ENCODE results near the gene LRBA. TPM values are rescaled to one million over a fixed set of nuclear protein-coding genes. Genes with fewer than 3 reads are reported as not detected.

The LRBA gene
- total and polyA plus RNA-seq, 2 donors (not counting 3 experiments of a cell fraction or from before 2014, with no cell fraction given): 18.0 to 35.1 TPM

DNA sequence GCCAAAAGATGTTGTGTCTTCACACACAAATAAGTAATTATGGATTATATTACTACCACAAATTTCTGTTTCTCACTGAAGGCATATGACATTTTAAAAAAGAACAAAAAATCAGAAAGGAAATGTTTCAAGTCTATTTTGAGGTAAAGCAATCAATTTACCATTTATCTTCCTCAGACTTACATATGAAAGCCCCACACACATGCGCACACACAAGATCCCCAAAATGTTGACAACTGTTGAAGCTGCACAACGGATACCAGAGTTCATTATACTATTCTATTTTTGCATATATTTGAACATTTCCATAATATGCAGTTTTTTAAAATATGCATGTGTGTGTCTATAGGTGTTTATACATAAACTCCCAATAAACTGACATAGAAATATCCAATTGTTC lies 2.7 kb downstream of the LRBA start:
- dilution Hi-C loops (cut with MboI; ENCODE audit: extremely low pct_ligation_motif_present, low sequenced_read_pairs) (no loop called here), intact Hi-C loops (cut with micrococcal nuclease) (loop anchor here (5.0 kb wide), 2 partner anchors 50 to 1670 kb away; no protein-coding TSS in a partner anchor)
- H3K27ac ChIP-seq (ENCODE audit: insufficient read depth, low read depth, low read length): no peak overlapping the region
- no peaks in the 10 kb centered on the region for H3K9me3 ChIP-seq (replicated peaks; ENCODE audit: control insufficient read depth, insufficient read depth, low read length)
- CTCF ChIA-PET: interaction anchor here (1.0 to 1.5 kb wide), 2 partner anchors 51 to 104 kb away, joined by 3 to 5 read pairs; no protein-coding TSS in a partner anchor
- no peak overlapping the region for H2AFZ ChIP-seq (ENCODE audit: low read depth, low read length)
- DNase-seq (ENCODE audit: low read depth, low spot score): no peak
- no TSS peak for BruUV-seq (replicated peaks)
- H3K9me1 ChIP-seq (replicated peaks; ENCODE audit: control insufficient read depth, extremely low read depth, insufficient read depth, low read length): no peaks in the 10 kb centered on the region
- no peak for FAIRE-seq
- no peak overlapping the region for H3K4me3 ChIP-seq (replicated peaks in 1 of 3; ENCODE audit: insufficient read depth in 1 of 3, low read depth in 1 of 3, low read length in 3 of 3)
- POLR2A ChIA-PET: no interaction called here
- H3K4me2 ChIP-seq (ENCODE audit: insufficient read depth, low read length): peak overlapping the region; percentile 78
- H3K79me2 ChIP-seq (ENCODE audit: control insufficient read depth, insufficient read depth, low read length): peaks cover 23% of the 10 kb centered on the region
- peaks cover 19% of the 10 kb centered on the region for H3K4me1 ChIP-seq (ENCODE audit: control insufficient read depth, extremely low read depth, insufficient read depth, low read length)
- TF ChIP-seq, protein P1, sequence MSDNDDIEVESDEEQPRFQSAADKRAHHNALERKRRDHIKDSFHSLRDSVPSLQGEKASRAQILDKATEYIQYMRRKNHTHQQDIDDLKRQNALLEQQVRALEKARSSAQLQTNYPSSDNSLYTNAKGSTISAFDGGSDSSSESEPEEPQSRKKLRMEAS (IDR thresholded peaks at IDR 0.05; ENCODE audit: insufficient read depth, insufficient read length): no peak
- TF ChIP-seq JUN (IDR thresholded peaks at IDR 0.05; ENCODE audit: borderline replicate concordance, insufficient read depth, insufficient read length, low read depth) (no peak), FOS (IDR thresholded peaks at IDR 0.05; ENCODE audit: borderline replicate concordance, insufficient read depth, low read length) (no peak), POLR2A (IDR thresholded peaks at IDR 0.05; ENCODE audit: low read depth, low read length) (no peak), MYC (IDR thresholded peaks at IDR 0.05; ENCODE audit: low read depth, low read length) (no peak), POLR2AphosphoS5 (IDR thresholded peaks at IDR 0.05; ENCODE audit: insufficient read depth, low read depth, low read length) (no peak), GATA2 (IDR thresholded peaks at IDR 0.05; ENCODE audit: insufficient read depth, insufficient read length, low read depth, low read length) (no peak), EZH2 (IDR thresholded peaks at IDR 0.05; ENCODE audit: borderline replicate concordance, low read depth, low read length, severe bottlenecking) (no peak)
- TF ChIP-seq, protein P2, sequence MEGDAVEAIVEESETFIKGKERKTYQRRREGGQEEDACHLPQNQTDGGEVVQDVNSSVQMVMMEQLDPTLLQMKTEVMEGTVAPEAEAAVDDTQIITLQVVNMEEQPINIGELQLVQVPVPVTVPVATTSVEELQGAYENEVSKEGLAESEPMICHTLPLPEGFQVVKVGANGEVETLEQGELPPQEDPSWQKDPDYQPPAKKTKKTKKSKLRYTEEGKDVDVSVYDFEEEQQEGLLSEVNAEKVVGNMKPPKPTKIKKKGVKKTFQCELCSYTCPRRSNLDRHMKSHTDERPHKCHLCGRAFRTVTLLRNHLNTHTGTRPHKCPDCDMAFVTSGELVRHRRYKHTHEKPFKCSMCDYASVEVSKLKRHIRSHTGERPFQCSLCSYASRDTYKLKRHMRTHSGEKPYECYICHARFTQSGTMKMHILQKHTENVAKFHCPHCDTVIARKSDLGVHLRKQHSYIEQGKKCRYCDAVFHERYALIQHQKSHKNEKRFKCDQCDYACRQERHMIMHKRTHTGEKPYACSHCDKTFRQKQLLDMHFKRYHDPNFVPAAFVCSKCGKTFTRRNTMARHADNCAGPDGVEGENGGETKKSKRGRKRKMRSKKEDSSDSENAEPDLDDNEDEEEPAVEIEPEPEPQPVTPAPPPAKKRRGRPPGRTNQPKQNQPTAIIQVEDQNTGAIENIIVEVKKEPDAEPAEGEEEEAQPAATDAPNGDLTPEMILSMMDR (IDR thresholded peaks at IDR 0.05; ENCODE audit: extremely low read depth in 1 of 2, insufficient read depth in 1 of 2, low read depth in 1 of 2, low read length in 2 of 2): no peak
- H3K27me3 ChIP-seq (ENCODE audit: control insufficient read depth in 2 of 2, insufficient read depth in 2 of 2, low read length in 2 of 2): no peaks in the 10 kb centered on the region
- H3K36me3 ChIP-seq (ENCODE audit: control insufficient read depth in 2 of 2, extremely low read depth in 1 of 2, insufficient read depth in 2 of 2, low read length in 2 of 2): no peaks in the 10 kb centered on the region
- H3K9ac ChIP-seq (replicated peaks; ENCODE audit: extremely low read depth, insufficient read depth, low read length): no peak overlapping the region
- no peaks in the 10 kb centered on the region for H4K20me1 ChIP-seq (replicated peaks; ENCODE audit: control insufficient read depth, extremely low read depth, insufficient read depth, low read length)
